GM23338 (cell line): Measurements from ENCODE around the gene GPRC5B. TPM values are rescaled to one million over a fixed set of nuclear protein-coding genes. Genes with fewer than 3 reads are reported as not detected.

Experiments
- ATAC-seq: fragments of 200-7000 bp; cut with Tn5 transposase; 3 replicates; pipeline ENCODE4 v1.9.1; 2020
- DNase-seq: peaks from one replicate; pipeline ENCODE4 v3.0.0-alpha.2; 2015; ENCODE audit warnings: low spot score
- H2AFZ ChIP-seq: fragments of 200-600 bp; sonication (generic); 2 replicates; pipeline ENCODE4 v1.8.0; 2016; ENCODE audit warnings: antibody characterized with exemption, mild to moderate bottlenecking, moderate library complexity
- H3F3A ChIP-seq: fragments of 200-600 bp; sonication (generic); replicated peaks from 2 replicates; pipeline ENCODE4 v1.8.0; 2017; ENCODE audit warnings: antibody characterized with exemption, mixed run types, low read depth
- H3K27ac ChIP-seq: fragments of 200-600 bp; sonication (generic); 2 replicates; pipeline ENCODE4 v1.6.1; 2016; ENCODE audit warnings: low read depth
- H3K27me3 ChIP-seq: fragments of 200-600 bp; sonication (generic); 2 replicates; pipeline ENCODE4 v1.8.0; 2016; ENCODE audit warnings: mild to moderate bottlenecking, mixed run types, moderate library complexity; ENCODE audit not compliant: insufficient read depth
- H3K36me3 ChIP-seq: fragments of 200-600 bp; sonication (generic); 2 replicates; pipeline ENCODE4 v1.8.0; 2016; ENCODE audit warnings: mild to moderate bottlenecking; ENCODE audit not compliant: insufficient read depth
- H3K4me1 ChIP-seq: fragments of 200-600 bp; sonication (generic); 2 replicates; pipeline ENCODE4 v1.8.0; 2016; ENCODE audit warnings: mild to moderate bottlenecking, moderate library complexity; ENCODE audit not compliant: insufficient read depth
- H3K4me2 ChIP-seq: fragments of 200-600 bp; sonication (generic); 2 replicates; pipeline ENCODE4 v1.7.1; 2017; ENCODE audit warnings: mixed run types
- H3K4me3 ChIP-seq: fragments of 200-600 bp; sonication (generic); 2 replicates; pipeline ENCODE4 v1.6.1; 2016; ENCODE audit warnings: mixed run types
- H3K79me2 ChIP-seq: fragments of 200-600 bp; sonication (generic); replicated peaks from 2 replicates; pipeline ENCODE4 v1.8.0; 2017; ENCODE audit warnings: mild to moderate bottlenecking; ENCODE audit not compliant: insufficient read depth
- H3K9me2 ChIP-seq: fragments of 200-600 bp; sonication (generic); 2 replicates; pipeline ENCODE4 v1.8.0; 2017; ENCODE audit not compliant: insufficient read depth
- H4K20me1 ChIP-seq: fragments of 200-600 bp; sonication (generic); replicated peaks from 2 replicates; pipeline ENCODE4 v1.8.0; 2017; ENCODE audit warnings: mild to moderate bottlenecking; ENCODE audit not compliant: insufficient read depth
- H3K27ac Mint-ChIP-seq: 2 replicates; pipeline ENCODE4 v1.8.0; 2020; ENCODE audit warnings: inconsistent platforms, mild to moderate bottlenecking, moderate library complexity, mixed read lengths
- H3K27me3 Mint-ChIP-seq: 3 replicates; pipeline ENCODE4 v1.8.0; 2022; ENCODE audit warnings: low read depth, mild to moderate bottlenecking, moderate library complexity, mixed read lengths, inconsistent platforms; ENCODE audit not compliant: insufficient read depth, poor library complexity
- H3K36me3 Mint-ChIP-seq: 3 replicates; pipeline ENCODE4 v1.8.0; 2021; ENCODE audit warnings: low read depth, mild to moderate bottlenecking, inconsistent platforms, moderate library complexity, mixed read lengths
- H3K4me1 Mint-ChIP-seq: 3 replicates; pipeline ENCODE4 v1.8.0; 2020; ENCODE audit warnings: mild to moderate bottlenecking, inconsistent platforms, mixed read lengths
- H3K4me3 Mint-ChIP-seq: 3 replicates; pipeline ENCODE4 v1.8.0; 2021; ENCODE audit warnings: moderate library complexity, mild to moderate bottlenecking, inconsistent platforms, mixed read lengths
- H3K9me3 Mint-ChIP-seq: 3 replicates; pipeline ENCODE4 v1.8.0; 2020; ENCODE audit warnings: moderate library complexity, mild to moderate bottlenecking, inconsistent platforms, mixed read lengths
- CREB1 ChIP-seq: fragments of 250-450 bp; sonication (Bioruptor Pico); IDR thresholded peaks from 2 replicates; pipeline ENCODE4 v1.5.0; 2020; ENCODE audit warnings: low read depth, mild to moderate bottlenecking, moderate library complexity
- CTCF ChIP-seq, 2 experiments: fragments of 200-600 bp in 1 of 2; sonication (generic) in 1 of 2; conservative IDR thresholded peaks; 2 replicates each; pipeline versions ENCODE4 v1.5.1 to v1.6.1; 2016 to 2017; ENCODE audit warnings: antibody characterized with exemption in 2 of 2, low read depth in 2 of 2, mild to moderate bottlenecking in 2 of 2, moderate library complexity in 1 of 2
- ETS1 ChIP-seq: IDR thresholded peaks from 2 replicates; pipeline ENCODE4 v1.6.1; 2016; ENCODE audit warnings: antibody characterized with exemption
- EZH2phosphoT487 ChIP-seq: fragments of 200-600 bp; sonication (generic); IDR thresholded peaks from one replicate; pipeline ENCODE4 v1.8.1; 2018; ENCODE audit warnings: antibody characterized with exemption; ENCODE audit not compliant: unreplicated experiment
- JUNB ChIP-seq: IDR thresholded peaks from one replicate; pipeline ENCODE4 v1.6.1; 2016; ENCODE audit warnings: antibody characterized with exemption; ENCODE audit not compliant: unreplicated experiment
- POLR2AphosphoS5 ChIP-seq: IDR thresholded peaks from 2 replicates; pipeline ENCODE4 v1.6.1; 2016; ENCODE audit warnings: antibody characterized with exemption, low read depth
- REST ChIP-seq: IDR thresholded peaks from one replicate; pipeline ENCODE4 v1.6.1; 2018; ENCODE audit warnings: antibody characterized with exemption; ENCODE audit not compliant: unreplicated experiment
- ZNF114 ChIP-seq: fragments of 250-450 bp; sonication (Bioruptor Pico); IDR thresholded peaks from 2 replicates; pipeline ENCODE4 v1.5.0; 2020; ENCODE audit warnings: mild to moderate bottlenecking, moderate library complexity
- polyA plus RNA-seq: library from polyadenylated mRNA; unstranded; fragments of >200 nt; fragmentation: Nextera tagmentation; extraction: Ambion mirVana; gene quantifications from 2 replicates; pipeline ENCODE4 v1.2.1, GENCODE V29; 2016
- total RNA-seq: library from RNA; depleted of rRNA; stranded (reverse); fragments of >200 nt; shearing (Covaris generic); gene quantifications from 2 replicates; pipeline ENCODE4 v1.2.3, GENCODE V29; 2014

GPRC5B gene
- total and polyA plus RNA-seq, 2 experiments from 2014 or later: 70.9 to 82.5 TPM

GRCh38 chr16:19809693-19810092, 75.0 kb downstream of the GPRC5B start:
- H3K4me1 Mint-ChIP-seq: peaks cover 6% of the 10 kb centered on the region; the same call in 2 of the 3 replicates

DNA sequence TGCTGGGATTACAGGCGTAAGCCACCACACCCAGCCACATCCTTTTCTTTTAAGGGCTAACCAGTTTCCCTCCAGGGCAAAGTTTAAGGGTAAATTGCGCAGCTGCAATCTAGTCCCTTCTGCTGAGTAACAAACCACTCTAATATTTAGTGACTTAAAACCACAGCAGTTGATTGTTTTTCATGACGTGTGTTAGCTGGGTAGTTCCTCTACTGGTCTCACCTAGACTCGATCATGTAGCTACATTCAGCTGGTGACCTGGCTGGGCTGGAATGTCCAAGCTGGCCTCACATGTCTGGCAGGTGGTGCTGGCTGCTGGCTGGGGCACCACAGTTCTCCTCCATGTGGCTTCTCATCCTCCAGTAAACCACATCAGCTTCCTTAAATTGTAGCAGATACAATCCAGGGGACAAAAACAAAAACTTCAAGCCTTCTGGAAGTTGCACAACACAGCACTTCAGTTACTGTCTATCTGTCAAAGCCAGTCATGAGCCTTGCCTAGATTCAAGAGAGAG, 75.5 kb downstream of the GPRC5B start:
- Histone ChIP-seq H3K27me3 (no peaks in the 10 kb centered on the region), H3K9me2 (no peaks in the 10 kb centered on the region), H3K4me3 (no peak overlapping the region), H3K27ac (no peak overlapping the region), H4K20me1 (no peaks in the 10 kb centered on the region), H3K4me2 (no peak overlapping the region), H3K4me1 (peaks cover 5% of the 10 kb centered on the region; the same call in 1 of the 2 replicates), H3K36me3 (no peaks in the 10 kb centered on the region; the same call in 1 of the 2 replicates), H3K79me2 (no peaks in the 10 kb centered on the region), H3F3A (peaks cover 10% of the 10 kb centered on the region), H2AFZ (no peak overlapping the region)
- H3K27me3 Mint-ChIP-seq: peaks cover 10% of the 10 kb centered on the region
- ATAC-seq: no peak
- H3K9me3 Mint-ChIP-seq: peaks cover 44% of the 10 kb centered on the region
- H3K4me1 Mint-ChIP-seq: peaks cover 9% of the 10 kb centered on the region
- H3K4me3 Mint-ChIP-seq: no peak overlapping the region
- H3K27ac Mint-ChIP-seq: no peak overlapping the region
- H3K36me3 Mint-ChIP-seq: peaks cover 34% of the 10 kb centered on the region
- DNase-seq: no peak
- TF ChIP-seq CREB1 (CRISPR knock-in tag) (no peak), REST (no peak), EZH2phosphoT487 (no peak), ZNF114 (no peak), POLR2AphosphoS5 (no peak), CTCF (conservative IDR thresholded peaks at IDR 0.05; ENCODE audit: low read depth in 2 of 2) (no peak), ETS1 (no peak), JUNB (no peak)

More at GRCh38 chr16:19809693-19810092, 75.0 kb downstream of the GPRC5B start:
- DNase-seq: no peak
- no peaks in the 10 kb centered on the region for H4K20me1 ChIP-seq
- no peaks in the 10 kb centered on the region for H3K79me2 ChIP-seq
- peaks cover 7% of the 10 kb centered on the region for H3K27me3 Mint-ChIP-seq
- no peaks in the 10 kb centered on the region for H3K27me3 ChIP-seq
- no peak overlapping the region for H2AFZ ChIP-seq
- no peaks in the 10 kb centered on the region; the same call in 1 of the 2 replicates for H3K36me3 ChIP-seq
- no peaks in the 10 kb centered on the region for H3K9me2 ChIP-seq
- H3K4me3 ChIP-seq: no peak overlapping the region
- ATAC-seq: no peak
- H3K36me3 Mint-ChIP-seq: peaks cover 34% of the 10 kb centered on the region
- no peak overlapping the region for H3K4me3 Mint-ChIP-seq
- TF ChIP-seq JUNB (no peak), CTCF (conservative IDR thresholded peaks at IDR 0.05; ENCODE audit: low read depth in 2 of 2) (0 out of 4 replicates have a peak, but pooled peaks of 1 of the 2 experiments have one; percentile 0)
- no peak overlapping the region for H3K27ac ChIP-seq
- peaks cover 6% of the 10 kb centered on the region for H3F3A ChIP-seq
- H3K27ac Mint-ChIP-seq: no peak overlapping the region
- H3K9me3 Mint-ChIP-seq: peaks cover 44% of the 10 kb centered on the region
- peaks cover under 1% of the 10 kb centered on the region; the same call in 1 of the 2 replicates for H3K4me1 ChIP-seq
- no peak overlapping the region for H3K4me2 ChIP-seq
